ENCODE results near the gene FEV. TPM values are rescaled to one million over a fixed set of nuclear protein-coding genes. Genes with fewer than 3 reads are reported as not detected.

FEV gene
- total RNA-seq, 1 experiment from 2014 or later = not detected

DNA sequence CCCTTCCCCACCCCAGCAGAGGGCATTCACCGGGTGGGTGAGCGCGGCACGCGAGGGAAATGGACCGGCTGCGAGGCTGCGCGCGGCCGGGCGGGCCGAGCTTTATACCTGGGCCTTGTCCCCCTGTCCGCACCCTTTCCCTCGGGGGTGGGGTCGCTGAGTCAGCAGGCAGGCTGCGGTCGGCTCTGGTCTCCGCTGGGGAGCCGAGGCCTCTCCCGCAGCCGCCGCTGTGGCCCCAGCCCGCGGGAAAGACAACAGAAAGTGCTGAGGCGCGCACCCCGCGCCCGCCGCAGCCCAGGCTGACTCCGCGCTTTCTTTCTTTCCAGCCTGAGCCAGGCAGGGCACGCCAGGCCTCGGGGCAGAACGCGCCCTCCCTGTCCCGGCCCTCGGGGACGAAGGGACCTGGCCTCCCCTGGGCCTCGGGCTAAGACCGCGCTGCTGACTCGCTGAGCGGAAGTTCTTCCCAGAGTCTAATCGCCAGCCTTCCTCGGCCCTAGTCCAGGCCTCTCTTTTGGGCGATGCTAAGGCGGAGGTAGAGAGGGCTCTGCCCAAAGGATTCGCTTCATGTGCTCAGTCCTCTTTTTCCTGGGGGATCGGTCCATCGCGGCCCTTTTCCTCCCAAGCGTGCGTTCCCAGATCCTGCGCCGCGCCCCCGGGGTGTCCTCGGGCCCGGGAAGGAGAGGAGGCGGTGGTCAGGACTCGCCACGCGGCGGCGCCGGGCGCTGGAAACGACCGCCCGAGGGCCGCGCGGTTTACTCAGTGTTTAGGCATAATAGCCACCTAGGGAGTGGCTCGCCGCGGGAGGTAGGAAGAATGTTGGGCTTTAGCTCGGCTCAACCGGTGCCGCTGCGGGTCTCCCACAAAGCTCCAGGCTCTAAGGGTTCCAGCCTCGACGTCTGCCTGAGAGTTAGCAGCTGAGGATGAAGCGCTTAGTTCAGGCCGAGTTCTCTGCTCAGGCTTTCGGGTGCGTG is 8.6 kb upstream of the FEV start, which contains the start of gene CRYBA2:
Gene CRYBA2, minus strand, starts transcription at position 78 of the 971 bp plus-strand sequence. CDS start 246 bp downstream, outside the sequence.
- no peak for DNase-seq (ENCODE audit: low read depth)

DNA sequence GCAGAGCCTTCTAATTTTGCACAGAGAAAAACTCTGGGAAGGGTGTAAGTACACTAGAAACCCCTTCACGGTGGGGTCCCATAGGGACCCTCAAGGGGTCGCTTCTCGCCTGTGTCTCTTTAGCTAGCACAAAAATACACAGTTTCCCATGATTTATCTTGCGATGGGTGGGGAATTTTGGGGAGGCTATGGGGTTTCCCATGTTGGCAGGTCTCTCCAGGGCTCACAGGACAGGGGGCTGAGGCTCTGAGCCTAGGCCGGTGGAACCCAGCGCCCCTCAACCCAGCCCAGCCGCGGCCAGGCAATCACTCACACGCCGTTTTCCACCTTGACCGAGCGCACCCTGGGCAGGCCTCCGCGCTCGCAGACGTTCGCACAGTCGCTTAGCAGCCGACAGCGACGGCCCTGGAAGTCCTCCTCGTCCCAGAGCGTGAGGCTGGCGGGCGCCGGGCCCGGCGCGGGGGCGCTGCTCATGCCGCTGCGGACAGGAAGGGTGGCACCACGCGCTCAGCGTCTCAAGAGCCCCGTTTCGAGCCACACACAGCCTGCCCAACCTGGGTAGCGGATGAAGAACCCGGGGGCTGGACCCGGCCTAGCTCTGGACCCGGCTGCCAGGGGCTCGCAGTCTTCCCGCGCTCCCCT is 7.8 kb upstream of the FEV start:
- no peak for DNase-seq (ENCODE audit: low read depth)

DNA sequence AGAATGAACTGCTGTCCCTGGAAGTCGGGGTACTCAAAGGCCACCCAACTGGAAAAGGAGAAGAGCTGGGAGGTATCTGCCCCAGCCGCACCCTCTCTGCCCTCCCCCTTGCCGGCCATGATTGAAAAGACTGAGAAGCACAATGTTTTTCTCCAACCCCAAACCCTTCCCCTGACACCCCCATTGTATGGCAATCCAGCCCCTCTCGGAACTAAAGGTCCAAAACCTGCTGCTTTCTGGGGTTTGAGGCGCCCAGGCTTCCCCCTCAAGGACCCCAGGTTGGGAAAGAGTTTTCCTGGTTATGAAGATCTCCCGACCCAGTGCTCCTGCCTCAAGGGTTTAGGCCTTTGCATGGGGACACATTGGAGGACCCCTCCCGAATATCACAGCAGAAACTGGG is 7.2 kb upstream of the FEV start:
- no peak for DNase-seq (ENCODE audit: low read depth)

GRCh38 chr2:218991674-218992168 is 6.7 kb upstream of the FEV start:
- no peak for DNase-seq (ENCODE audit: low read depth)

DNA sequence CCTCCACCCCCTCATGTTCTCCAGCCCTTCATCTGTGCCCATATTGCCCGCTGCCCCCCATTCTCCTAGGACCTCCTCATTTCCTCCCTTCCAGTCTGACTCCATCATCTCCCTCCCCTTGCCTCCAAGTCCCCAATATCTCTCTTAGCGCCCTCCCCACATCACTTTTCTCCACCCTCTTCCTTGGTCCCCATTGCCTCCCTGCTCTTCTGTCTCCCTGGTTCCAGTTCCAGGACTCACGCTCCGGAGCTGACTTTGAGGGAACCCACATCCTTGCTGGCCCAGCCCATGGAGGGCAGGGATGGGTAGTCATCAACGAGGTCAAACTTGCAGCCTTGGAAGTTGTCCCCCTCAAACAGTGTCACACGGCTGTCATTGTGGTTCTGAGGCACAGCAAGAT is 5.6 kb upstream of the FEV start:
- no peak for DNase-seq (ENCODE audit: low read depth)

DNA sequence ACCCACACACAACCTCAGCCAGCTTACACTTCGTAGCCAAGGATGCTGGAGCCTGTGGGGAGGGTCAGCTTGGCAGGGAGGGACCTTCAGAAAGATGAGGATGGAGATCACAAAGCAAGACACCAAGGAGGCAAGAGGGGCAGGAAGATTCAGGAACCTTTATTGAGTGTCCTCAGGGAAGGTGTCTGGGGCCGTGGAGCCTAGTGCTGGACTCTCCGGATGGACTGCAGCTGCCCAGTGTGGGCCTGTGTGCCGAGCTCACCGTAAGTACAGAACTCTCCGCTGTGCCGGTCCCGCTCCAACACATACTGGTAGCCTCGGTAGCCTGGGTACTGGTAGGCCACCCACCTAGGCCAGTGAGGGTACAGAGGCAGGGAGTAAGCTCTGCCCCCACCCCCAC is 5.1 kb upstream of the FEV start:
- no peak for DNase-seq (ENCODE audit: low read depth)

DNA sequence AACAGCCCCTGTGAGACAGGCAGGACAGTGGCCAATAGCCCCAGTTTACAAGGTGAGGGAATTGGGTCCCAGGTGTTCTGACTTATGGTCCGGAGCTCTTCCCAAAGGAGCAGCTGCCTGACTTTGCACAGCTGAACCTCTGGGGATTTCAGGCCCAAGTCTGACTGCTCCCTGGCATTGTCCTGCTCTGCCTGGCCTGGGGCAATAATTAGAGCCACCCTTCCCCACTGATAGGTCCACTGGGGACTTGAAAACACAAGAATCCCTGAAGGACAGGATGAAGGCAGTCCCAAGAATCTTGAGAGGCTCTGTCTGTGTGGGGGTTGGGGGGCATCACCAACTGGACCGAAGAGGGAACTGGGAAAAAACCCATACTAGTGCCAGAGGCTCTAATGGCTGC is 3.7 kb upstream of the FEV start:
- DNase-seq (ENCODE audit: low read depth) = no peak

DNA sequence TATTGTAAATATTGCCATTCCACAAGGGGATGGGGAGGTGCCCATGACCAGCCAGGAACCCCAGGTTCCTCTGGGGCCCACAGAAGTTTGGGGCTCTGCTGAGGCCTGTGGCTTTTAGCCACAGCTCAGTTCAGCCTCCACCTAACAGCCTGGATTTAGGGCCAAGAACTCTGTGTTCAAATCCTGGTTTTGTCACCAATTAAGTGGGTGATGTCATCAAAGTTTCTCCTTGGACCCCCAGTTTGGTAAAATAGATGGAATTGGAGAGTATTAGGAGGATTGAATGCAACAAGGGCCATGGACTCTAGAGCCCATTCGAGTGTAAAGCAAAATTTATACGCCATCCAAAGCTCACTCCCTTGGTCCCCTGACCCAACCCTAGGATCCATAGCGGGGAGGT is 3.2 kb upstream of the FEV start:
- DNase-seq (ENCODE audit: low read depth) = no peak

DNA sequence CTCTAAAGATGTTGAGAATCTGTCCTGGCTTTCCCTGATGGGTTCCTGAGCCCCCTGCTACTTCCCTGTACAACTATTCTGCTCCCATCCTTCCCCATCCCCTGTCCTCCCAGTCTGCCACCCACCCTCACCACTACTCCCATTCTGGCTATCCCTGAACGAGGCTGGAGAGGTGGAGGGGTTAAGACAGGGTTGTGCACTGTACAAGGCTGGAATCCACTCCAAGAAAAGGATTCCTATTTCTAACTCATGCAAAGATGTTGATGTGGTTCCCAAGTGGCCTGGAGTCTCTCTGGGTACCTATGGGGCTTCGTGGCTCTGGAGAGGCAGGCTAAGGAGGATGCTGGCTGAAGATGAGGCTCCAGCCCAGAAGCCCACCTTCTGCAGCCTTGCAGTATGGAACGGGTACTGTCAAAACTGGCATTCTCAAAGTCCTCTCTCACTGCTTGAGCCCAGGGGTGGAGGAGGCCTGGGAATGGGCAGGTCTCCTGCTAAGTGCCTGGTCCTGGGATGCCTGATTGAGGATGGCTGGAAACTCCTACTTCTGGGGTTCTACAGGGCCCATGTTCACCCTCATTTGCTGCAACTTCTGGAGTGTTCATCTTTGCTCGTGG is 1.3 kb upstream of the FEV start:
- no peak for DNase-seq (ENCODE audit: low read depth)

DNA sequence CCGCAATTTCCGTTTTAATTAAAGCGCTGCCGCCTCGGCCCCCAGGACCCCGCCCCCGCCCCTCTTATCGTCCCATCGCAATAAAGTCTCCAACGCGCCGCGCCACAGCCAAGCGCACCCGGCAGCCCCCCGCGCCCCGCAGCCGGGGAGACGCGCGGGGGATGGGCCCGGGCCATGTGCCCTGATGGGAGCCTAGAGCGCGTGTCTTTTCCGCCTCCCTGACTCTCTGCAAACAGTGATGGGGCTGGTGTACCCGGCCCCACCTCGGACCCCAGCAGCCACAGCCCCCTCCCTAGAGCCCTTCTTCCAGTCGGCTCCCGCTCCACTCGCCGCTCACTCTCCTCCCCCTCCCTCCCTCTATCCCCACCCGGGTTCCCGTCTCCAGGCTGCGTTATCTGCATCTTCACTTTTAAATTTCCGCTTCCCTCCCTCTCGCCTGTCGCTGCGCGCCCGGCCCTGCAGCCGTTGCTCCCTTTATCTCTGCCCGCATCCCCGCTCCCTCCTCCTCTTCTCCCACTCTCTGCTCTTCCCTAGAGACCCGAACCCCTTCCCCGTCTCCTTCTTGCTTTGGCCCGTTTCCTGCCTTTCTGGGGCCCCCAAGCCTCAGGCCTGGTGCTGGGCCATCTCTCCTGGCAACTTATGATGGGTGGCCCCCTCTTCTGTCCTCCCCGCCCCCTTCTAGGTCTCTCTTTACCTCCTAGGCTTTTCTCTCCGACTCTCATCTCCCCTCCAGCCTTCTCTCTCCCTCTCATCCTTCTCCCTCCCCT is 524 bp upstream of the FEV start:
- DNase-seq (ENCODE audit: low read depth) = no peak

DNA sequence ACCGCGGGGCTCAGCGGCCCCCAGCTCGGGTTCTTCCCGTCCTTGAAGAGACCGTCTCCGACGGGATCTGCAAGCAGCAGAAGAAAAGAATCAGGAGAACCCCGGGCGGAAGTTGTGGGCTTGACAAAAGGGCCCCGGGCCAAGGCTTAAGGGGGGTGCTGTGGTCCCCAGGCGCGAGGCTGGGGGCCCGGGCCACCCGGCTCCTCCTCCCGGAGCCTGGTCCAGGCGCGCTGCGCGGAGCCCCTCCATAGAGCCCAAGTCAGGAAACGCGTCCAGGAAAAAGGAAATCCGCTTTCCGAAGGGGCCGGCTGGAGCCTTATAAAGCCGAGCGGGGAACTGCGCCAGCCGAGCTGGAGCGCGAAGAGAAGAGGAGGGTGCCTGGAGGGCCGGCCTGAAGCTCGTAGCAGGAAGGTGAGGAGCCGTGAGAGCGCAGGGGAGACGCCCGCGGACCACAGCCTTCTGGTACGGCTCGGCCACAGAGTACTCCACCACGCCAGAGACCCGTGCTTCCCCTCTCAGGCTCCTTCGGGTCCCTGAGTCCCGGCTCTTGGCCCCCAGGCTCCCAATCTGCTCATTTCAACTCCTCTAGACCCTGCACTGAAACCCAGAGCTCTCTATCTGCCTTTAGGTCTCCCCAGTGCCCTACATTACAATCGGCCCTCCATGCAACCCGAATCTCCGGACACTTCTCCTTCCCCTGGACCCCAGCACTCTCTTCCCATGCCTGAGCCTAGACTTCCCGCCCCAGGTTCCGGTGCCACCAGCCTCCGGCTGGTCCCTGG is 554 bp downstream of the FEV start:
- no peak for DNase-seq (ENCODE audit: low read depth)

GRCh38 chr2:218983934-218984238 is 1.1 kb downstream of the FEV start:
- DNase-seq (ENCODE audit: low read depth) = no peak

DNA sequence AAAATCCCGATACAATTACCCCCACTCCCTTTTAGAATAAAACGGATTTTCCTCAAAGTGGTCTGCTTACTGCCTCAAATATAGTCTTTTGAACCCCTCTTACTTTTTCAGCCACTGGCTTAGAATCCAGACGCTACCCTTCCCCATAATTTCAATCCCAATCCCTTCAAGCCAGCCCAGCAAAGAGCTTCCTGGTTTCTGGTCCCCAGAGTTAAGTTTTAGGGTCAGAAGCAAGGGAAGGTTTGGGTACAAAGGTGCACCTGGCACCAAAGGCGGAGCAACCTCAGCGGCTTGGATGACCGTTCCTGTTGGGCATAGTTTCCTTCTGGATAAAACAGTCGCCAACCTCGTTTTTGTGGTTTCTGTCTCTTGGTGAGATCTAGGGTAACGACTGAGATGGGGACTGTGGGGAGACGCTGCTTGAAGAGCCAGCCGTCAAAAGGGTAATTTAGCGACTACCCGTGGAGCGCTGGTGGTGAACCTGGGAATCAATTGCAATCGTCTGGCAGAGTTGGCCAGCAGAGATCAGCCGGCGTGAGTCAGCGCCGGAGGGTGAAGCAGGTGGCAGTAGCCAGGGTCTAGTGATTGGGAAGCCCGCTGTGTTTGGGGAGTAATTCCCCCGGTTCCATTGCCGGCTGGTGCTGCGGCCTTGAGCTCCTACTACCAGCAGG is 1.6 kb downstream of the FEV start:
- DNase-seq (ENCODE audit: low read depth) = no peak

GRCh38 chr2:218982586-218983262 is 2.3 kb downstream of the FEV start:
- DNase-seq (ENCODE audit: low read depth) = no peak

- no peak for DNase-seq (ENCODE audit: low read depth)
Observed at GRCh38 chr2:218981881-218982585, 3.0 kb downstream of the FEV start.

DNA sequence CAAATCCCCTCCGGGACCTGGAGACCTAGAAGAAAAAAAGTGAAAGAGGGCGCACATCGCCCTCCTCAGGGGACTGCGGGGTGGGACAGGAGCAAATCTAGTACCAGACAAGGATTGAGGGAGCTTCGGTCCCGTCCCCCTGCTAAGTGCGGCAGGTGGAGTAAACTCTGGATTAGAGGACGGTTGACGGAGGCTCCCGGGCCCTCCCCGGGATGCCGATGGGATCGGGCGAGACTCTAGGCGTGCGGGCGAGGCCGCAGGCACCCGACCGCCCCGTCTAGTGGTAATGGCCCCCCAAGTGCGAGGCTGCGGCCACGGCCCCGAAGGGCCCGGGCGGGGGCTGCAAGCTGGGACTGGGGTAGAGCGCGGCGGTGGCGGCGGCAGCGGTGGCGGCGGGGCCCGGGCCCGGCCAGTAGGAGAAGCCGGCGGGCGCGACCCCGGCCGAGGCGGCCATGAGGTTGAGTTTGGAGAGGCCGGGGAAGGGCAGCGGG is 3.5 kb downstream of the FEV start:
- DNase-seq (ENCODE audit: low read depth) = no peak

GRCh38 chr2:218980735-218981389 is 4.1 kb downstream of the FEV start:
- no peak for DNase-seq (ENCODE audit: low read depth)
